ENCODE results near the gene KRT35. TPM values are rescaled to one million over a fixed set of nuclear protein-coding genes. Genes with fewer than 3 reads are reported as not detected.

KRT35 gene
- total RNA-seq, 1 donor from 2014 or later, result not detected

- H3K4me1 Mint-ChIP-seq, result no peaks in the 10 kb centered on the region
- no peak for TF ChIP-seq CTCF (IDR thresholded peaks at IDR 0.05)
- no peak overlapping the region for H3K27ac Mint-ChIP-seq
- DNase-seq, result no peak
- POLR2A ChIA-PET, result no interaction called here
- H3K4me3 Mint-ChIP-seq, result no peak overlapping the region
- no peaks in the 10 kb centered on the region for H3K9me3 Mint-ChIP-seq
- no peak for ATAC-seq (ENCODE audit: low read depth)
- CTCF ChIA-PET, result no interaction called here
- no peaks in the 10 kb centered on the region for H3K36me3 Mint-ChIP-seq (ENCODE audit: low read depth)
- peaks cover 23% of the 10 kb centered on the region for H3K27me3 Mint-ChIP-seq
- intact Hi-C loops (cut with micrococcal nuclease), result no loop called here
These were observed 31.9 kb downstream of the KRT35 start for GRCh38 chr17:41449008-41449407.

DNA sequence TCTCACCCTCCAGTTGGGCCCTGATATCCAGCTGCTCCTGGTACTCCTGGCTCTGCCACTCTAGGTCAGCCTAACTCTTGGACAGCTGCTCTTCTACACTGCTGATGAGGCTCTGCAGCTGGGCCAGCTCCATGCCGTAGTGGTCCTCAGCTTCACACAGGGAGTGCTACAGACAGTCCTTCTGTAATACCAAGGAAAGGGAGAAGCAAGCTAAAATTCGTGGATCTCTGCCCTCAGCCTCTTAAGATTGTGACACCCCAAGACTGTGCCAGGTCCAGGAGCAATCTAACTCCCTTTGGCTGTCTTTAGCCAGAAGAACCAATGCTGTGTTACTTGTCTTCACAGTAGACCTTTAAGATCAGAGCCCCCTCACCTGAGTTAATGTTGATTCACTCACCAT, 32.4 kb downstream of the KRT35 start:
- no peak for DNase-seq
- Mint-ChIP-seq H3K9me3 (no peaks in the 10 kb centered on the region), H3K27me3 (peaks cover 23% of the 10 kb centered on the region), H3K27ac (no peak overlapping the region), H3K36me3 (ENCODE audit: low read depth) (no peaks in the 10 kb centered on the region), H3K4me3 (no peak overlapping the region), H3K4me1 (no peaks in the 10 kb centered on the region)
- no peak for ATAC-seq (ENCODE audit: low read depth)
- no peak for TF ChIP-seq CTCF (IDR thresholded peaks at IDR 0.05)
- intact Hi-C loops (cut with micrococcal nuclease), result no loop called here
- POLR2A ChIA-PET, result no interaction called here
- CTCF ChIA-PET, result no interaction called here

DNA sequence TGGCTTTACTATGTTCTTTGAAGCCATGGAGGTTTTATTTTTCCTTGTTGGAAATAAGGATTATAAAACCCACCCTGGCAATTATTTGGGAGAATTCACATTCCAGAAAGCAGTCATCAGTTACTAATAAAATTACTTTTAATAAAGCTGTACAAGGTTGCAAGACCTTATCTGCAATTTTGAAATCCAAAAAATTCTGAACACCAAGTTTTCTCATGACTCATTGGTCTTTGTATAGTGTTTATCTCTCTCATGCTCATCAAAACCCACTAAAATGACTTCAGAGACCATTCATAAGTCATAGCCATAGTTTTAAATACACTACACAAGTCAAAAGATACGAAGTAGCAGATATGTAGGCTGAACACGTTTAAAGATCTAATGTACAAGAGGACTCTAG, 34.1 kb downstream of the KRT35 start:
- Mint-ChIP-seq H3K4me1 (no peaks in the 10 kb centered on the region), H3K36me3 (ENCODE audit: low read depth) (no peaks in the 10 kb centered on the region), H3K27ac (no peak overlapping the region), H3K9me3 (no peaks in the 10 kb centered on the region), H3K27me3 (peaks cover 25% of the 10 kb centered on the region), H3K4me3 (no peak overlapping the region)
- intact Hi-C loops (cut with micrococcal nuclease), result no loop called here
- ATAC-seq (ENCODE audit: low read depth) (no peak), DNase-seq (no peak)
- CTCF ChIA-PET, result no interaction called here
- POLR2A ChIA-PET, result no interaction called here
- TF ChIP-seq CTCF (IDR thresholded peaks at IDR 0.05), result no peak

DNA sequence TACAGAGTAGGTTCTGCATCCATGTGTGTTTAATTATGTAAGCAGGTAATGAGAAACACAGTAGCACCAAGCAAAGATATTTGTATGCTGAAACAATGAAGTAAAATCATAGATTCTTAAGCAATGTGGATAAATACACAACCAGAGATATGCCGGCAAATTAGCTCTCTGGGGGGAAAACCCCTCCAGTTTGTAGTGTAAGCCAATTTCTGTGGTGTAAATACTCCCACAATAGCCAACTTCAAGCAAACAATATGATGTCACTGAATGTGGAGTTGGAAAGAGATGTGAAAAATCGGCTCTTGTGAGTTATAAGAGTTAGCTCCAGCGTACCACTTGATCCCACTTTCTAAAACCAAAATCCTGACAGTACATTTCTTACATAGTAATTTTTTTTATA, 36.3 kb downstream of the KRT35 start:
- Mint-ChIP-seq H3K4me3 (no peak overlapping the region), H3K9me3 (no peaks in the 10 kb centered on the region), H3K27ac (no peak overlapping the region), H3K4me1 (no peaks in the 10 kb centered on the region), H3K27me3 (peaks cover 26% of the 10 kb centered on the region), H3K36me3 (ENCODE audit: low read depth) (no peaks in the 10 kb centered on the region)
- no peak for TF ChIP-seq CTCF (IDR thresholded peaks at IDR 0.05)
- POLR2A ChIA-PET, result no interaction called here
- no peak for DNase-seq
- intact Hi-C loops (cut with micrococcal nuclease), result no loop called here
- ATAC-seq (ENCODE audit: low read depth), result no peak
- CTCF ChIA-PET, result interaction anchor here (1.2 kb wide), 1 partner anchor 8 kb away, joined by 3 read pairs; no protein-coding TSS in a partner anchor

- Mint-ChIP-seq H3K4me3 (no peak overlapping the region), H3K27ac (no peak overlapping the region), H3K9me3 (no peaks in the 10 kb centered on the region), H3K36me3 (ENCODE audit: low read depth) (no peaks in the 10 kb centered on the region), H3K4me1 (no peaks in the 10 kb centered on the region), H3K27me3 (peaks cover 27% of the 10 kb centered on the region)
- TF ChIP-seq CTCF (IDR thresholded peaks at IDR 0.05), result no peak
- DNase-seq (no peak), ATAC-seq (ENCODE audit: low read depth) (no peak)
- CTCF ChIA-PET, result no interaction called here
- intact Hi-C loops (cut with micrococcal nuclease), result no loop called here
- POLR2A ChIA-PET, result no interaction called here
These were observed 36.8 kb downstream of the KRT35 start for GRCh38 chr17:41444186-41444585.
